ENCODE measurements around the gene SCN5A.
"Not testable (repeated sequence)": the region's sequence is repeated elsewhere in the genome, so short reads cannot be mapped to it uniquely, and the experiment has no call there.

SCN5A gene

DNA sequence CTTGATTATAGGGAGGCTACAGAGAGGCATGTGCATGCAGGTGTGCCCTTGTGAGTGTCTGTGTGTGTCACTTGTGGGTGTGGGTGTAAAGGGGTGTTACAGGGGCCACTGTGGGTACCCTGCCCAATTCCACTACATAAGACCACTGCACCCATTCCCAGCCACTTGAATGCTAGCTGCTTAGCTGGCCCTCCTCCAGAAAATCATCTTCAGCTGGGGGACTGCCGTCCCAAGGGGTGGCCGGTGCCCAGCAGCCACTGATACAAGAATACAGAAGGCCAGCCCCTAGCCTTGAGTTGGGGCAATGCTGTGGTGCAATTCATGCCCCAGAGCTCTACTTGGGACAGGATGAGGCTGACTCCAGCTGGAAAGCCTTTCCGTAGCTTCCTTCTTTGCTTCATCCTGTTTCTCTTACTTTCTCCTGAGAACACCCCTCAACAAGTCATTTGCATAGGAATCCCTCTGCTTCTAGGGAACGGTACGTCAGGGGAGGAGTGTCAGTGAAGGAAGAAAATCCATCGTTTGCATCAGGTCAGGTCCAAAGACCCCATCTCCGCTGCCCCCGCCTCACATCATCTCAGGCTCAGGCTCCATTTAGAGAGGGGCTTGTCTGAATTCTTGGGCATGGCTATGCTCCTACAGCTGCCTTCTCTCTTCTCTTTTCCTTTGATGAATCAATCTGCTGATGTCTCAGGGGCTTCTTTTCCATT is 72.0 kb downstream of the SCN5A start:
- DNase-seq, result no peak

DNA sequence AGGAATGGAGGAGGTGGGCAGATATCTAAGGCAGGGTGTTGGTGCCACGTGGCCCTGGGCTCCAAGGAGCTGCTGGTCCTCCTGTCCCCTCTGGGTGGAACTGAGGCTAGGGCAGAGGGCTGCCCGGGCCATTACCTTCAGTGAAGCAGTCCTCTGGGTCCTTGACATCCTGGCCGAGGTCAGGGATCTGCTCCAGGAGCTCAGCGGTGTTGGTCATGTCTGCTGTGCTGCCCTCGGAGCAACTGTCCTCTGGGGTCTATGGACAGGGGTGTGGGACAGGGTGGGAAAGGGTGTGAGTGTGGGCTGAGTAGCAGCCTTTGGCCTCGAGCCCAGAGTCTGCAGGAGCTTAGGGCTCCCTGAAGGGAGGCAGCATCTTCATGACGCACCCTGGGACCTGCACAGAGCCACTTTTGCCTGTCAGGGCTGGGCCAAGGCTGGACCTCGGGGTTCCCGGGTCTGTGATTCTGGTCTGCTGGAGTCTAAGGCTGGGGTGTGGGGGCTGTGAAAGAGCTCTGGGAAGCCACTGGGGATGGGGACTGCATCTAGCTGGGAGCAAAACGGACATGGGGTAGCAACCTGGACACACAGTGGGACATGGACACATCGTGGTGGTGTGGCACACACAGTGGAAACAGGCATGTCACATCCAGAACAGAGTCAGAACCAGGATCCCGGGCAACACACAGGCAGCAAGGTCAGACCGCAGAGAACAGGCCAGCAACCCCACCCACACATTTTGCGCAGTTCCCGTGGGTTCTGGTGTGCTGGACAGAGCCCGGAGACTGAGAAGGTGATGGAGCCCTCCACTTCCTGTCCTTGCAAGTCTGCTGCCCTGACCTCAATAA is 72.7 kb downstream of the SCN5A start:
- no peak for DNase-seq

DNA sequence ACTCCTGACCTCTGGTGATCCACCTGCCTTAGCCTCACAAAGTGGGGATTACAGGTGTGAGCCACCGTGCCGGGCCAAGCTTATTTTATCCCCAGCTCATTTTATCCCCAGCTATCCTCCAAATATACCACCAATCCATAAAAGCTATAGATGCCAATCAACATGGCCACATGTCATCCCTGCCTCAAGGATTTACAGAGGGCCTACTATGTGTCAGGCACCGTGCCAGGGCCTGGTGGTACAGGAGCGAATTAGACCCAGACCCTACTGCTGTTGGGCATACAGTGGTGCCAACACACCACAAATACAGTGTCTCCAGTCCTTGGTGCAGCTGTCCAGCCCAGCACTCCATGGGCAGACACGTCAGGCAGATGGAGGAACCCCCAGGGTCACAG is 73.4 kb downstream of the SCN5A start:
- no peak for DNase-seq

DNA sequence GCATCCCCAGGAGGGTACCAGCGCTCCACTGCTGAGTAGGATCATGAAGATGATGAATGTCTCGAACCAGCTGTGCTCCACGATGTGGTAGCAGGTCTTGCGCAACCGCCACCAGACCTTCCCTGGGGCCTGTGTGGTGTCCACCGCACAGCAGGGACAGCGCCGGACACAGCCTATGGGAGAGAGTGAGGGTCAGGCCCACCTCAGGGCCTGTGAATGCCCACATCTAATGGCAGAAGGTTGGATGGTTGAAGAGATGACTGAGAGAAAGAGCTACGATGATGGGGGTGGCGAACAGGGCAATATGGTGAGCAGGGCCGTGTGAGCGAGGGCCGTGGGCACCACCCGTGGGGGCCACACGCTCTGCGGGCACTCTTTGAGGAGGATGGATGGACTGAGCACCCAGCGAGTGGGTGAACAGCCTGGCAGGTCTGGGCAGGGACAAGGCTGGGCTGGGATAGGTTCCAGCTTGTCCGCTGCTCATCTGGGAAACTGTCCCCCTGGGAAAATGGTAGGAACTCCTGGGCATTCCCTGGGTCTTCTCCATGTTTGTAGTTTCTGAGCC is 74.1 kb downstream of the SCN5A start:
- DNase-seq, result no peak

DNA sequence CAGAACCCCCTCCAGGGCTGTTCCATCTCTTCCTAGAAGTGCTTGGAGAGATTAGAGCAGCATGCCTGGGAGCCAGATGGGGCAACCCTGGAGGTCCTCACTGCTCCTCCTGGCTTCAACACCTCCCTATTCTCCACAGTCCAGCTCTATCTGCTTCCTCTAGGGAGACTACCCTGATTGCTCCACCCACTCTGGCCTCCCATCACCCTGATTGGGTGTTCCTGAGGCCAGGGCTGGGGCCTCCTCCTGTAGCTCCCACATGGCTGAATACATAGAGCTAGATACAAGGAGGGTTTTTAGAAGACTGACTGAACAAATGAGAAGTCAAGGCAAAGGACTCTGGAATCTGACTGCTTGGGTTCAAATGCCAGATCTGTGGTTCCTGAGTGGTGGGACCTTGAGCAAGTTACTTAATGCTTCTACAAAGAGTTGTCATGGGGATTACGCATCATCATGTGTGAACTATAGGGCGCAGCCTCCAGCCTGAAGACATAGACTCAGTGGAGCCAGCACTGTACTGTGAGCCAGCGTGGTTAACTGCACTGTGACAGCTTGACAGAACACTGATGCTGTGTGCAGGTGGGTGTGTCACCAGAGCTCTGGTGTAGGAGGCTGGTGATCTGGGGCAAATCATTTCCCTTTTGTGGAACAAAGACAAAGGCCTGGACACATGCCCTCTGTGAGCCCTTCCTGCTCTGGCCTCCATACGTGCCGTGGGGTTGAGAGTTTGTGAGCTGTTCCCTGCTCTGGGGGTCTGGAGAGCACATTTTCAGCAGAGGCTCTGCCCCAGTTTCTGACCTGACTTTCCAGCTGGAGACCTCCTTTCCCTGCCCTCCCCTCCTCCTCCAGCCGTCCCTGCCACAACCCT is 74.8 kb downstream of the SCN5A start:
- DNase-seq, result no peak

DNA sequence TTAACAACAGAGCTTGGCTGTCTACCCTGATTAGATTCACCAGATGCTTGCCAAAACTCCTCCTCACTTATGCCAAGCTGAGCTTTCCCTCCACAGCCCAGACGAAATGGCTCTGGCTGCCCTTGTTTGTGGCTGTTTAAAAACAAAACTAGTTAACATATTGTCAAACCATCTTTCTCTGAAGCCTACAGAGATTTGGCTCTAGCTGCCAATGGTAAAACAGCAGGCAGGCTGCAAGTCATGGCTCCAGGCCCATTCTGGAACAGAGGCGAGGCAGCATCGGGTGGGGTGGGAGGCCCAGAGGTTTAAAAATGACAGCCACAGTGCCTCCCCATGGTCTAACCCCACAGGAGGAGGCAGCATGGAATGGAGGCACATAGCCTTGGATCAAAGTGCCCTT is 75.9 kb downstream of the SCN5A start:
- no peak for DNase-seq

DNA sequence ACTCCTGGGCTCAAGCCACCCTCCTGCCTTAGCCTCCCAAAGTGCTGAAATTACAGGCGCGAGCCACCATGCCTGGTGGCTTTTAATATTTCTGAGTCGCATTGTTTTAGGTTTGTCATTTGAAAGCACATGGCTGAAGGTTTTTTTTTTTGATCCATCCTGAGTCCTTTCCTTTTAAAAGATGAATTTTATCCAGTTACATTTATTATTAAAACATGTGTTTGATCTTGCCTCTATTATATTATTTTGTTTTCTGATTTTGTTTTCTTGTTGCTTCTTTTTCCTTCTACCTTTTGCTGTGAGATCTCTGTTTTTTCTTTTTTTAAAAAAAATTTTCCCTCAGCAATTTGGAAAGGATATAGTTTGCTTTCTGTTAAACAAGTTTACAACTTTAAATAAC is 76.4 kb downstream of the SCN5A start:
- no peak for DNase-seq

DNA sequence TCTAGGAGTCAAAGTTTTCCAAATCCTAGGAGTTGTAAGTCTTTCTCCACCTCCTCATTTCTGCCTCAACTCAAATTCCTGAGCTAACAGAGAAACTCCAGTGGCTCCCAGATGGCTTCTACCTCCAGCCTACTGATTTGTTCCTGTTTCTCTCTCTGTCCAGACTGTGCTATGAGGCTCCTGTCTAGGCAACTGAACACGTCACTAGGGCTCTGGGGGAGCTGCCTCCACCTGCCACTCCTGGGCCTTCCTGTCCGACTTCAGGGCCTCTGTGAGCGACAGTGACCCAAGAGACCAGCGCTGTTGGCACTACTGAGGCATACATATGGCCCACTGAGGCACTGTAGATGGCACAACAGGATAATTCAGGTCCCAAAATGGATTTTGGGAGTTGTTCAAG is 82.0 kb downstream of the SCN5A start:
- DNase-seq, result no peak

DNA sequence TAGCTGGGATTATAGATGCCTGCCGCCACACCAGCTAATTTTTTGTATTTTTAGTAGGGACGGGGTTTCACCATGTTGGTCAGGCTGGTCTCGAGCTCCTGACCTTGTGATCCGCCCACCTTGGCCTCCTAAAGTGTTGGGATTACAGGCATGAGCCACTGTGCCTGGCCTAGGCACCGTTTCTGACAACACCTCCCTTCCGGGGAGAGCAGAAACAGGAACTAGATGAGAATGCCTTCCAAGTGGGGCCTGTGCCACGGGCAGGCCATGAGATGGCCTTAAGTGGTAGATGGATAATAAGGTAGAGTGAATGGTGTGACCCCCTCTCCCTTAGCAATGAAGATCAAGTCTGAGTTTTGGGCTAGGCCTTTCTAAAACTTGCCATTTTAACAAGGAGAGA is 82.7 kb downstream of the SCN5A start:
- DNase-seq, result not testable (repeated sequence)

DNA sequence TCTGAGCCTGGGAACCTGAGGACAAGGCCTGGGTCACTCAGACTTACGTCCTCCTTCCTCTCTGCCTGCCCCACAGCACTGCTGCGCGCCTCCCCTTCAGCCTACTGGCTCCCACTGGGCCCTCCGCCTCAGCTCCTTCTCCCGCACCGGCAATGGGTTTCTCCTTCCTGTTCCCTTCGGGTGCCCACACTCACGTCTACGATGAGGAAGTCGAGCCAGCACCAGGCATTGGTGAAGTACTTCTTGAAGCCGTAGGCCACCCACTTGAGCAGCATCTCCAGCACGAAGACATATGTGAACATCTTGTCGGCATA is 83.3 kb downstream of the SCN5A start:
- DNase-seq, result no peak

DNA sequence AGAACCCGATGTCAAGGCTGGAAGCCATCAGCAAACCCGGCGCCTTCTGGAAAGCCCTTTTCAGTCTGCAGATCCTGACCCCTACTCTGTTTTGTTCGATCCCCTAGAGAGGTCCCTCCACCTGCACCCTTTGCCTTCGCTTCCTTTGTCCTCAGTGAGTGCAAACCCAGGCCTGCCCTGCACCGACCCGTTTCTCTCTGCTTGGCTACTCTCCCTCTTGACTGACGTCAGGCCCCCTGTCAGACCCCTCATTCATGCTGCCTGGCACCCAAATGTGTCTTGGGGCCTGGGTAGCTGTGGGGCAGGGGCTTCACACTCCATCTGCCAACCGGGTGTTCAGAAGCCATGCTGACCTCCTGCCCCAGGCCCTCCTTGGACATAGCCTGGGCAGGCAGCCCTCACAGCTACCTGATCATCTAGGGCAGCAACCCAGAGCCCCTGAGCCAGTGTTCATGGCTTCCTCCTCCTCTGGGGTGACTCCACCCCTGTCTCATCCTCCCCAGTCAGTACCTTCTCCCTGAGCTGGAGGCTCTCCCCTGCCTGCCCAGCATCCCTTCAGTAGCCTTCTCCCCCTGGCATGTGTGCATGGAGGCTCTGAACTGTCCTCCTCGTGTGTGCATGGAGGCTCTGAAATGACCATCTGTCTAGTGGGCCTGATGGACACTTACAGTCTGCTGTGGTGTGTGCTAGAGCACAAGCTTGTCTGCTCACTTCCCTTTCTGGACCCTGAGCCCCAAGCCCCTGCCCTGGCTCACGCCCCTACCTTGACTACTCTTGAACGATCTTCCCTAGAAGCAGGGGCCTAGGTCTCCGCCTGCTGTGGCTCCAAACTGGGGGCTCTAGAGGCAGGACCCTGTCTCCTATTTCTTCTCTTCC is 83.9 kb downstream of the SCN5A start:
- no peak for DNase-seq

DNA sequence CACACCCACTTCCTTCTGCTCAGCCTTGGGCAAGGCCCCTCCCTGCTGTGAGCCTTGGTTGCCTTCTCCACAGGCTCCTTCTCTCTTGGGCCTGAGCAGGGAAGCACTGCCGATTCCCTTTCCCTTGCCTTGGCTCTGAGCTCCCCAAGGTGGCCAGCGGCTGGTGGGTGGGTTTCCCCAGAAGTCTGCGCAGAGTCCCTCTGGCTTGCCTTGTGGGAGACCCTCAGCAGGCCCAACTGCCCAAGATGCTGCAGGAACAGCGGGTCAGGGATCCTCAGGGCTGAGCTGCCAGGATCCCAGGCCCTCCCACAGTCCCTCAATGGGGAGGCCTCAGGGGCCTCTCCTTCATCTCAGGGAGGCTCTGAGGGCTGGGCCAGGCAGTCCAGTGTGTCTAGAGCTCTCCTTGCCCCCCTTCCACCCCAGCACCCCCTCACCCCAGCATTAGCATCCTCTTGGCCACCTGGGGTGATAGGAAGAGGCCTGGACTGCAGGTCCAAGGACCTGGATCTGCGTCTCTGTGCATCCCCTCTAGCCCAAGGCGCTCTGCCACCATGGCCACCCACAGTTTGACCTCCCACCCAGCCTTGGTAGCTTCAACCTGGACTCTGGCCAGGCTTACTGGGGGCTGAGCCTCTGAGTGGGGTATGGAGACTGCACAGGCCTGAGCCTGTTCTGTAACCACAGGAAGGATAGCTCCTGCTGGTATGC is 84.7 kb downstream of the SCN5A start:
- no peak for DNase-seq

DNA sequence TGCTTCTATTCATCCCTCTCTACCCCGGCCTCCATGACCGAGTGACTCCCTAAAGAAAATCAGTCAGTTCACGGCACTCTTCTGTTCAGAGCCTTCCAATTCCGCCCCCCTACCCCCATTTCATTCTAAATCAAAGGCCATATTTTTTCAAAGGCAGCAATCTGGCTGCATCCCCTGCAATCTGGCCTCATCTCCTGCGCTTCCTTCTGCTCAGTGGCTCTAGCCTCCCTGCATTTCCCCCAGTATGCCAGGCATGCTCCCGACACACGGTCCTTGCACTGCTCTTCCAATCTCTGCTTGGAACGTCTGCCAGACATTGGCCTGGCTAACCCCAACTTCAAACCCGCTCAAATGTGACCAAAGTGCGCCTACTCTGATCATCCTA is 85.6 kb downstream of the SCN5A start:
- no peak for DNase-seq

DNA sequence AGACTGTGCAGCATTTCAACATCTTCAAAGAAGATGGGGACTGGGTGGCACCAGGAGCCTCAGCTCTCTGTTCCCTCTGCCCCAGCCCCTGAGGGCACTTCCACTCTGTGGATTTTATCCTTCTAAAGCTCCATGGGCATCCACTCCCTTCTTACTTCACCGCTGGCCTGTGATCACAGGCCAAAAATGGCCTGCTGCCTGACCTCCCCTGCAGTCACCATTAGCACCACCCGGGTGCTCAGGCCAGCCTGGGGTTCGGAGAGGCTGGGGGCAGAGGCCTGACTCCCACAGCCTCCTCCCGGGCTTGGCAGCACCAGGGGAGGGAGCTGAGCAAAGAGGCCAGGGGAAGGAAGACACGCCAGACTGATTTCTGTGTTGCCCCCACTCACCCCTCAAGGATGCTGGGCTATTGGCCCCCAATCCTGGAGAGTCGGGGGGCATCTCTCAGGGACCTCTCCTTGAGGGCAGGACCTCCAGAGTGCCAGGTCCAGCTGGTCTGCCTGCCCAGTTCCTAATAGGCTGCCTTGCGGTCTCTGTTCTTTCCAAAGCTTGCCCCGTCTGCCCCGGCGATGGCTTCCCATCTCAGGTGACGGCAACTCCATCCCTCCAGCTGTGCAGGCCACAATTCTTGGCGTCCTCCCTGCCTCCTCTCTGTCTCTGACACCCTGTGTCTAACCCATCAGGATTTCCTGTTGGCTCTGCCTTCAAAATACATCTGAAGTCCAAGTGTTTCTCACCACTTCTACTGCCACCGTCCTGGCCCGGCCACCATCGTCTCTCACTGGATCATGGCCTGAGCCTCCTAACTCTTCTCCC is 86.2 kb downstream of the SCN5A start:
- DNase-seq, result no peak

DNA sequence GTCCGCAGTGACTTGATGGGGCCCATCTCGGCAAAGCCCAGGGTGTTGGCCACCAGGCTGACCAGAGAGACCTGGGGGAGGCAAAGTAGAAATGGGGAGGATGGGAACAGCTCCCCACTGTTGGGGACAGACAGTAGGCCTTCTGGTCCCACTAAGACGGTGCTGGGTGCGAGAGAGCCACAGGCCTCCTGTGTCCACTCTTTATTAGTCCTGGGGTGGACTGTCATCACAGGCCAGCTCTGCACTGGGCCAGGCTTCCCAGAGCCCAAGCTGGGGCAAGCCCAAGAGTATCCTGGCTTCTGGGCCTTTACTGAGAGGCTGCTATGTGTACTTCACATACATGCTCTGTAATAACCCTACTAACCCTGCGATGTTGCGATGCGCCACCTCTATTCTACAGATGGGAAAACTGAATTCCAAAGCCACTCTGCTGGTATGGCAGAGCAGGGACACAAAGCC is 87.0 kb downstream of the SCN5A start:
- no peak for DNase-seq

DNA sequence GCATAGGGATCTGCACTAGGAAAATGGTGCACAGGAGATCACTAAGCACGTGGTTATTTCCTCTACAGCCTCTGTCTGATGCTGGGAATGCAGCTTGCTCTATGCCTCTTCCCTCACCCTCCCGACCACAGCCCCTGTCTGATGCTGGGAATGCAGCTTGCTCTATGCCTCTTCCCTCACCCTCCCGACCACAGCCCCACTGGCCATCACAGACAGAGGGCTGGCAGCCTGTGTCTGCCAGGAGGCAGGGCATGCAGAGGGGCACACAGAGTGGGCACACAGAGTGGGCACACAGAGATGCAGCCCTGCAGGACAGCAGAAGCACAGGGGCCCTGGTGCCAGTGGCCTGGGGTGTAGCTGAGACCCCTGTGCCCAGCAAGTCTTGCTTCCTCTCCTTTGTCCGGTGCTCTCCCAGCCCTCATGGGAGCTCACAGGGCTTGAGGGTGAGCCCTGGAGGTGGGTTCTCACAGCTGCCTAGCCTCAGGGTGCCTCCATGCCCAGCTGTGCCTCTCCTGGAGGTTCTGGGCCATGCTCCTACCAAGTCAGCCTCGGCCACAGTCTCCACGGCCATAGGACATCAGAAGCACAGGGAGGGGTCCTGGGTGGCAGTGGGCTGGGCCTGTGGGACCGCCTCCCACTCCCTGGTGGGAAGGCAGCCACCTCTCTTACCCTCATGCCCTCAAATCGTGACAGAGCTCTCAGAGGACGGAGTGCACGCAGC is 87.6 kb downstream of the SCN5A start:
- no peak for DNase-seq

DNA sequence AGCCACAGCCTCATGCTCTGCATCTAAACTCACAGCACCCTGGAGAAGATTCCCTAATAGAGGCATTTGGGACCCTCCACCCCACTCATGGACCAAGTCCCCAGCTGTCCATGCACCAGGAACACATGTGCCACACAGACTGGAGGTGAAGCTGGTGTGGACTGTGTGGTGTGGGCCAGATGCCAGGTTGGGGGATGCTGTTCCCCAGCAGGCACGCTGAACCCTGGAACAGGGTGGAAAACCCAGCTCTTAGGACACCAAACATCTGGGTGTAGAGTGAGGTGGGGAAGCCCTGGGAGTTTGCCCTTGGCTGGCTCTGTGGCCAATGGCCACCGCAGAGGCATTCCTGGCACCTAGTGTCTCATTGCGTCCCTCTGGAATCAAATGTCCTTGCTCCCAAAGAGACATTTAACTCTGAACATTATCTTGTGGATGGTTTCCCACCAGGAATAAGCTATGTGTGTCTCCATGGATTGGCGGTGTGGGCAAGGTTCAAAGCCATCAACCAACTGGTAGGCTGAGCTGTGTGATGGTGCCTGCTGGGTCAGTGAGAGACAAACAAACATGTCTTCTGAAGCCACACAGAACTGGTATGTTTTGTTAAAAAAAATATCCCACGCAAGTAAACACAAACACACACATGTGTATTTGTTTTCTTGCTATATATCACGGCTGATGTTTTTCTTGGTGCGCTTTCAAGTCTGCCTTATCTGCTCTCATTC is 88.3 kb downstream of the SCN5A start:
- DNase-seq, result no peak

DNA sequence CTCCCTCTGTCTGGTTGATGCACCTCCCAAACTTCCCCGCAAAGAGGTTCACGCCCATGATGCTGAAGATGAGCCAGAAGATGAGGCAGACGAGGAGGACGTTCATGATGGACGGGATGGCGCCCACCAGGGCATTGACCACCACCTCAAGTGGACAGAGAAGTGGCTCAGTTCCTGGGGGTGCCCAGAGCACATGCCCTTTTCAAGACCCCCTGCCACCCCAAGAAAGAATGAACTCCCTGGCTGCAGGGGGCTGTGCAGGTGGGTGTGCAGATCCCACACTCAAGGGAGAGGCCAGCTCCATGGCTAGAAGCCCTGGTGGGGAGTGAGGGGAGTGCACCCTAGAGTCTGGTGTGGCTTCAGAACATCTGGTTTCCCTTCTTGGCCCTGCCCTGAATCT is 89.2 kb downstream of the SCN5A start:
- DNase-seq, result no peak

DNA sequence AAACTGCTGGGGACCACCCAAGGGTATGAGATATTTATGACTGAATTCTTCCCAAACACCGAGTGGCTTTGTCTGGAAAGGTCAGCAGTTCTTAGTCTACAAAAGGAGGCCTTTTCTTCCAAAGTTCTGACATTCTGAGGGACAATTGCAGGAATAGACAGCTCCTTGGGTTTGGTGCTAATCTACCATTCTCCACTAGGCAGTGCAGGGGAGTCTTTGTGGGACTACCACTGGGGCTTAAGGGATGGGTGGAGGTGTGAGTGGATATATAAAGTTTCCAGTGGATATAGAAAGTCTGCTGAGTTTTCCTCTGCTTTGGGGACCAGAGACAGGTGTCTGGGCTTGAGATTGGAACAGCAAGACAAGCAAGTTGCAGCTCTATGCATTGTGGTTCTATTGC is 90.6 kb downstream of the SCN5A start:
- DNase-seq, result no peak

Data from CD4-positive, alpha-beta T cell treated with Interleukin-1 beta for 1 hour (primary cell).